Caco-2 (cell line): ENCODE measurements around the gene ZNF529. TPM values are rescaled to one million over a fixed set of nuclear protein-coding genes. Genes with fewer than 3 reads are reported as not detected.

Experiments used
- BruUV-seq: library from RNA; stranded (reverse); fragments of 400-500 nt; replicated peaks from 2 replicates; lab custom pipeline; 2021; lab: Mats Ljungman, UMichigan
- CTCF ChIA-PET: fragments of 300-600 bp; sonication (Branson Sonifier 250); formaldehyde crosslinking; loops from one replicate; lab custom pipeline; 2022; ENCODE audit warnings: antibody characterized with exemption; lab: Charles Lee
- POLR2A ChIA-PET: fragments of 300-600 bp; sonication (Branson Sonifier 250); formaldehyde crosslinking; loops from one replicate; lab custom pipeline; 2022; ENCODE audit warnings: antibody characterized with exemption; lab: Charles Lee
- DNase-seq, 2 experiments: peaks; one replicate each; pipeline versions ENCODE4 v3.0.0 to v3.0.0-alpha.2; 2020 to 2022
- H3K27me3 ChIP-seq: replicated peaks from 2 replicates; pipeline ENCODE4 v1.6.0; 2011; ENCODE audit warnings: low read length; ENCODE audit not compliant: control insufficient read depth, insufficient read depth
- H3K36me3 ChIP-seq: 2 replicates; pipeline ENCODE4 v1.5.1; 2011; ENCODE audit warnings: low read length; ENCODE audit not compliant: control insufficient read depth, insufficient read depth
- H3K4me1 ChIP-seq: fragments of 250-450 bp; sonication (Bioruptor Pico); 2 replicates; pipeline ENCODE4 v1.5.1; 2020; ENCODE audit warnings: mild to moderate bottlenecking
- H3K4me3 ChIP-seq: 2 replicates; pipeline ENCODE4 v1.5.1; 2011; ENCODE audit warnings: low read depth, mild to moderate bottlenecking, control low read depth, low read length
- H3K9me3 ChIP-seq: fragments of 250-450 bp; sonication (Bioruptor Pico); 2 replicates; pipeline ENCODE4 v1.5.1; 2020; ENCODE audit warnings: mild to moderate bottlenecking, moderate library complexity
- H3K27ac Mint-ChIP-seq: one replicate; pipeline ENCODE4 v1.8.0; 2022; ENCODE audit warnings: mixed read lengths; ENCODE audit not compliant: unreplicated experiment
- H3K27me3 Mint-ChIP-seq: one replicate; pipeline ENCODE4 v1.8.0; 2022; ENCODE audit warnings: mixed read lengths; ENCODE audit not compliant: insufficient read depth, unreplicated experiment
- H3K36me3 Mint-ChIP-seq: one replicate; pipeline ENCODE4 v1.8.0; 2022; ENCODE audit warnings: mild to moderate bottlenecking, mixed read lengths; ENCODE audit not compliant: insufficient read depth, unreplicated experiment
- H3K4me1 Mint-ChIP-seq: one replicate; pipeline ENCODE4 v1.8.0; 2022; ENCODE audit warnings: low read depth, mixed read lengths; ENCODE audit not compliant: unreplicated experiment
- H3K4me3 Mint-ChIP-seq: one replicate; pipeline ENCODE4 v1.8.0; 2022; ENCODE audit warnings: mild to moderate bottlenecking, moderate library complexity, mixed read lengths; ENCODE audit not compliant: unreplicated experiment
- H3K9me3 Mint-ChIP-seq: one replicate; pipeline ENCODE4 v1.8.0; 2022; ENCODE audit warnings: mixed read lengths; ENCODE audit not compliant: unreplicated experiment
- intact Hi-C: fragments of 100-400 bp; cut with micrococcal nuclease; formaldehyde crosslinking; loops from one replicate; pipeline ENCODE4 v1.10.0; 2022; ENCODE audit not compliant: unreplicated experiment
- total RNA-seq: library from RNA; stranded (reverse); gene quantifications from 2 replicates; pipeline ENCODE4 v1.2.3, GENCODE V29; 2022
- TF ChIP-seq, protein P1 (sequence below), 2 experiments: fragments of 200-600 bp in 1 of 2; IDR thresholded peaks; 1 replicate in 1 of 2; 2 replicates in 1 of 2; pipeline versions ENCODE4 v1.5.1 to v1.8.0; 2011 to 2022; ENCODE audit warnings: antibody characterized with exemption in 1 of 2, control low read depth in 1 of 2, inconsistent platforms in 1 of 2, low read depth in 1 of 2, low read length in 1 of 2, mild to moderate bottlenecking in 1 of 2, moderate library complexity in 1 of 2; ENCODE audit not compliant: insufficient read depth in 1 of 2, severe bottlenecking in 1 of 2, unreplicated experiment in 1 of 2

The ZNF529 gene
- total RNA-seq, 1 experiment from 2014 or later: 10.5 TPM

GRCh38 chr19:36528194-36528920, 44.7 kb downstream of the ZNF529 start, which contains the start of gene ZNF260:
ZNF260 (minus strand) TSS chr19:36528271; CDS start chr19:36515238, 13,033 bp downstream.
- ChIA-PET POLR2A (interaction anchor here (0.6 to 2.0 kb wide), 6 partner anchors 13 to 314 kb away, joined by 3 to 34 read pairs (median 3); partner anchors contain the start of genes ZNF461, ZNF529, ZNF565 and ZNF566), CTCF (interaction anchor here (0.6 to 1.7 kb wide), 2 partner anchors 39 to 42 kb away, joined by 5 to 7 read pairs; partner anchors contain the start of gene ZNF566)
- Histone ChIP-seq H3K9me3 (peaks cover 7% of the 10 kb centered on the region; the same call in 1 of the 2 replicates), H3K36me3 (peaks cover 5% of the 10 kb centered on the region), H3K4me1 (no peaks in the 10 kb centered on the region), H3K27me3 (no peaks in the 10 kb centered on the region), H3K4me3 (peak within 1 kb of the TSS; percentile 92)
- peaks cover 10% of the 10 kb centered on the region for H3K9me3 Mint-ChIP-seq
- H3K4me3 Mint-ChIP-seq: peak within 1 kb of the TSS; percentile 100
- H3K27ac Mint-ChIP-seq: peak within 1 kb of the TSS; percentile 99
- BruUV-seq: no TSS peak
- TF ChIP-seq, protein P1, sequence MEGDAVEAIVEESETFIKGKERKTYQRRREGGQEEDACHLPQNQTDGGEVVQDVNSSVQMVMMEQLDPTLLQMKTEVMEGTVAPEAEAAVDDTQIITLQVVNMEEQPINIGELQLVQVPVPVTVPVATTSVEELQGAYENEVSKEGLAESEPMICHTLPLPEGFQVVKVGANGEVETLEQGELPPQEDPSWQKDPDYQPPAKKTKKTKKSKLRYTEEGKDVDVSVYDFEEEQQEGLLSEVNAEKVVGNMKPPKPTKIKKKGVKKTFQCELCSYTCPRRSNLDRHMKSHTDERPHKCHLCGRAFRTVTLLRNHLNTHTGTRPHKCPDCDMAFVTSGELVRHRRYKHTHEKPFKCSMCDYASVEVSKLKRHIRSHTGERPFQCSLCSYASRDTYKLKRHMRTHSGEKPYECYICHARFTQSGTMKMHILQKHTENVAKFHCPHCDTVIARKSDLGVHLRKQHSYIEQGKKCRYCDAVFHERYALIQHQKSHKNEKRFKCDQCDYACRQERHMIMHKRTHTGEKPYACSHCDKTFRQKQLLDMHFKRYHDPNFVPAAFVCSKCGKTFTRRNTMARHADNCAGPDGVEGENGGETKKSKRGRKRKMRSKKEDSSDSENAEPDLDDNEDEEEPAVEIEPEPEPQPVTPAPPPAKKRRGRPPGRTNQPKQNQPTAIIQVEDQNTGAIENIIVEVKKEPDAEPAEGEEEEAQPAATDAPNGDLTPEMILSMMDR (IDR thresholded peaks at IDR 0.05; ENCODE audit: insufficient read depth in 1 of 2, low read depth in 1 of 2, low read length in 1 of 2, severe bottlenecking in 1 of 2, unreplicated experiment in 1 of 2): no peak
- DNase-seq: peak; percentile 96 to 97
- H3K36me3 Mint-ChIP-seq: peaks cover 37% of the 10 kb centered on the region
- peaks cover 6% of the 10 kb centered on the region for H3K4me1 Mint-ChIP-seq
- no peaks in the 10 kb centered on the region for H3K27me3 Mint-ChIP-seq
- intact Hi-C loops: loop anchor here (1.0 to 5.0 kb wide), 6 partner anchors 39 to 401 kb away; partner anchors contain the start of genes ZFP82, ZNF529, ZNF566 and ZNF567

- ChIA-PET POLR2A (interaction anchor here (0.6 to 2.0 kb wide), 4 partner anchors 13 to 139 kb away, joined by 3 to 34 read pairs (median 16); partner anchors contain the start of genes ZNF461, ZNF529 and ZNF566), CTCF (interaction anchor here (1.7 kb wide), 1 partner anchor 38 kb away, joined by 7 read pairs; the partner anchor contains the start of gene ZNF566)
- peak overlapping the region; percentile 92 for H3K4me3 ChIP-seq
- peak overlapping the region; percentile 100 for H3K4me3 Mint-ChIP-seq
- no peaks in the 10 kb centered on the region for H3K27me3 Mint-ChIP-seq
- H3K27ac Mint-ChIP-seq: peak overlapping the region; percentile 99
- BruUV-seq: no TSS peak
- peaks cover 5% of the 10 kb centered on the region for H3K36me3 ChIP-seq
- TF ChIP-seq, protein P1 (IDR thresholded peaks at IDR 0.05; ENCODE audit: insufficient read depth in 1 of 2, low read depth in 1 of 2, low read length in 1 of 2, severe bottlenecking in 1 of 2, unreplicated experiment in 1 of 2): no peak
- H3K4me1 ChIP-seq: no peaks in the 10 kb centered on the region
- H3K9me3 Mint-ChIP-seq: peaks cover 15% of the 10 kb centered on the region
- H3K27me3 ChIP-seq: no peaks in the 10 kb centered on the region
- peaks cover 42% of the 10 kb centered on the region for H3K36me3 Mint-ChIP-seq
- no peak for DNase-seq
- peaks cover 6% of the 10 kb centered on the region for H3K4me1 Mint-ChIP-seq
- H3K9me3 ChIP-seq: peaks cover 7% of the 10 kb centered on the region; the same call in 1 of the 2 replicates
- intact Hi-C loops: loop anchor here (1.0 to 5.0 kb wide), 6 partner anchors 39 to 401 kb away; partner anchors contain the start of genes ZFP82, ZNF529, ZNF566 and ZNF567
These were observed 45.3 kb downstream of the ZNF529 start for GRCh38 chr19:36527873-36528193.

GRCh38 chr19:36527341-36527740, 45.8 kb downstream of the ZNF529 start:
- Histone ChIP-seq H3K27me3 (no peaks in the 10 kb centered on the region), H3K4me1 (no peaks in the 10 kb centered on the region), H3K9me3 (peaks cover 7% of the 10 kb centered on the region; the same call in 1 of the 2 replicates), H3K4me3 (peak overlapping the region; percentile 92), H3K36me3 (peaks cover 7% of the 10 kb centered on the region)
- ChIA-PET POLR2A (interaction anchor here (1.7 kb wide), 1 partner anchor 38 kb away, joined by 34 read pairs; the partner anchor contains the start of gene ZNF566), CTCF (no interaction called here)
- BruUV-seq: TSS peak; percentile 72
- peaks cover 6% of the 10 kb centered on the region for H3K4me1 Mint-ChIP-seq
- intact Hi-C loops: loop anchor here (5.0 kb wide), 2 partner anchors 160 to 245 kb away; partner anchors contain the start of genes ZNF567 and ZNF850
- H3K27ac Mint-ChIP-seq: peak overlapping the region; percentile 99
- no peaks in the 10 kb centered on the region for H3K27me3 Mint-ChIP-seq
- TF ChIP-seq, protein P1 (IDR thresholded peaks at IDR 0.05; ENCODE audit: insufficient read depth in 1 of 2, low read depth in 1 of 2, low read length in 1 of 2, severe bottlenecking in 1 of 2, unreplicated experiment in 1 of 2): no peak
- peaks cover 47% of the 10 kb centered on the region for H3K36me3 Mint-ChIP-seq
- DNase-seq: no peak
- H3K9me3 Mint-ChIP-seq: peaks cover 19% of the 10 kb centered on the region
- H3K4me3 Mint-ChIP-seq: peak overlapping the region; percentile 100
